Activated T-cell treated with anti-CD3 and anti-CD28 coated beads for 24 hours (primary cell): ENCODE measurements around the gene RAB20.
"Not testable (repeated sequence)": the region's sequence is repeated elsewhere in the genome, so short reads cannot be mapped to it uniquely, and the experiment has no call there.

ENCODE experiments used
- DNase-seq: peaks from one replicate; pipeline ENCODE4 v3.0.0-alpha.2; 2020; ENCODE audit warnings: low read depth

The RAB20 gene

DNA sequence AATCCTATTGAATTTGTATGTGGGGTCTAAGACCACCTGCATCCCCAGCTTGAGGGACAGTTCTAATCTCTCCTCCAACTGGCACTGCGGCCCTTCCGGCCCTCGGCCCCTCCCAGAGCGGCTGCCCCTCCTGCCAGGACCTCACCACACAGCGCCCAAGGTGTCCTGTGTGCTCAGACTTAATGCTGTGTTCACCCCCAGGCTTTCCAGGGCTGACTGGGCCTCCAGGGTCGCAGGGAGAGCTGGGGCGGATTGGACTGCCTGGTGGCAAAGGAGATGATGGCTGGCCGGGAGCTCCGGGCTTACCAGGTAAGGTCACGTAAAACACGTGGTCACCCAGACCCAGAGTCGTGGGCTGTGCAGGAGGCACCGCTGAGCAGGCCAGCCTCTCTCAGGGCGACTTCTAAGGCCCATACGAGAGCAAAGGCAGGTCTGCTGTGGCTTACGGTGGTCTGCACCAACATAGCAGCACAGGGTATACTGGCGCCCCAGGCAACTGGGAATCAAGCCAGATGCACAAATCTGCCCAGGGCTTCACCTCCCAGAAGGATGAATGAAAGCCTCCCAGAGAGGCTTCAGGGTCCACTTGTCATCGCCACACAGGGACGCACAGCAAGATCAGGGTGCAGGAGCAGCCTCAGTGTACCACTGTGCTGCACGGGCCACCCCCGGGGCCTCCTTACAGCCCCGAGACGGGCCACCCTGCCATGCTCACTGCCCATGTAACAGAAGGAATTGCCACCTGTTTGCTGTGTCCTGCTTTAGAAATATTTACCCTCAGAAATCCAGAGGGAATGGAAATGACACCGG, 69.4 kb downstream of the RAB20 start:
- DNase-seq = no peak

DNA sequence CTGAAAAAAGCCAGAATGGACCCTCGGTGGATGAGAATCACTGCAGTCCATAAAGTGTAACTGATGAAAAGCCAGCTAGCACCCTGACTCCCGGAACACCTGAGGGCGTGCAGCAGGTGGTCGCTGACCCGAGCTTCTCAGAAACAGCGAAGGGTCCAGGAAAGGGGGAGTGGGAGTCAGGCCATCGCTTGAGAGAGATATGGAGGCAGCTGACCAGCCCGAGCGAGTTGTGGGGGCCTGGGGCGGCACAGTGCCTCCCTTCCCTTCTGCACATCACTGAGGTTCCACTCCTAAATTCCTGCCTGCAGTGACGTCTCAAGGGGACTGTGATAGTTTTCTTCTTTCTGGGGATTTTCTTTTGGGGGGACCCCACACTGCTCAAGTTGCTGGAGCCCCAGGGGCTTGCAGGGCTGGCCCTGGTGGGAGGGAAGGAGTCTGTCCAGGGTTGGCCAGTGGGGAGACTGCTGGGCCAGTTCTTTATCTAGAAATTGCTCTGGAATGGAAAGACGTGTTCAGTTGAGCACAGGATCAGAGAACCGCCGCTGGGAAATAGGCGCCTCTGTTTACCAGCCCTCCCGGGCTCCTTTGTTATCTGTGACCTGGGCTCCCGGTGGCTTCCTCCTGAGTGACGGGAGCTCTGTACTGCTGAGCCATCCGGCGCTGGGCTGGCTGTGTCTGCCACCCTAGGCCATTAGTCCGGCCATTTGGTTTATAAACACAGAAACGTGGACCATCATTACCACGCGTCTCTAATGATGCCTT, 71.3 kb downstream of the RAB20 start:
- DNase-seq = no peak

DNA sequence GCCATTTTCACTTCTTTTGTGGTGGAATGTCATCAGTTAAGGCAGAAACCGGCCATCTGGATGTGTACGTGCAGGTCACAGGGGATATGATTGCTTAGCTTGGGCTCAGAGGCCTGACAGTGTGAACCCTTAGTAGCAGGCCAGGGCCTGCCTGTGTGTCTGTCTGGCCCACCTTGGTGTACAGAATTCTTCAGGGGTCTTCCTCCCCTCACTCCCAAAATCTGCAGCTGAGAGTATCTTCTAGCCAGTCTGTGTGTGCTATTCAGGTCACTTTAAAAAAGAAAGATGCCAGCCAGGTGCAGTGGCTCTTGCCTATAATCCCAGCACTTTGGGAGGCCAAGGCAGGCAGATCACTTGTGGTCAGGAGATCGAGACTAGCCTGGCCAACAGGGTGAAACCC, 74.6 kb downstream of the RAB20 start:
- DNase-seq = not testable (repeated sequence)

DNA sequence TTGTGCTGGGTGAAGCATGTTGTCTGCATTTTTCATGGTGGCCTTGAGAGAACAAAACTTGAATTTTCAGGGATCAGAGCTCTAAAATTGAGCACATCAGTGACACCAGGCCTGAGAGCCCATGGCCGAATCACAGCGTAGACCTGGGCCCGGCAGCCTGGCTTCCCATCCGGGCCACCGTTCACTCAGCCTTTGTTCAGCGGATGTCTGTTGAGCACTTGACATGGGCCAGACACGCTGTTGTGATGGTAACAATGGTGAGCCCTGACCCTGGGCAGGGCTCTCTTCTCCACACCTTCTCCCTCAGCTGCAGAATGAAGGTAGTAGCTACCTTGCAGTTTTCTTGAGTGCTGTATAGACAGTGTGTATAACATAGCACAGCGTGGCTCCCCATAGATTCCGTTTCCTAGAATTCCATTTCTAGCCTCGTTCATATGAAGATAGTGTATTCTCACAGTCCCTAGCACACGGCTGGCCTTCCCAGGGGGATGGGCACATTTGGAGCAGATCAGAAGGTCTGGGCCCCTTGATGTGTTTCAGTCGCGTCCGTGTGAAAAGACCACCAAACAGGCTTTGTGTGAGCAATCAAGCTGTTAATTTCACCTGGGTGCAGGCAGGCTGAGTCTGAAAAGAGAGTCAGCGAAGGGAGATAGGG, 75.3 kb downstream of the RAB20 start:
- no peak for DNase-seq

DNA sequence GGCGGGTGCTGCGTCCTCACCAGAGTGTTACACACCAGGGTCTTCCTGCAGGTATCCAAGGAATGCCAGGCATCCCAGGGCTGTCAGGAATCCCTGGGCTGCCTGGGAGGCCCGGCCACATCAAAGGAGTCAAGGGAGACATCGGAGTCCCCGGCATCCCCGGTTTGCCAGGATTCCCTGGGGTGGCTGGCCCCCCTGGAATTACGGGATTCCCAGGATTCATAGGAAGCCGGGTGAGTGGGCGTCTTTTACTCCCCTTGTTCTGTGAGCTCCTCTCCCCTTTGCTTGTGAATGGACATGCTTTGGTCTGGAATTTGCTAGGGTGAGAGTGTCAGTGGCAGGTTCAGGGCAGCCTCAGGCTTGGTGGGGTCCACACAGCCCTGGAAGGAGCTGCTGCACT, 75.9 kb downstream of the RAB20 start:
- no peak for DNase-seq

DNA sequence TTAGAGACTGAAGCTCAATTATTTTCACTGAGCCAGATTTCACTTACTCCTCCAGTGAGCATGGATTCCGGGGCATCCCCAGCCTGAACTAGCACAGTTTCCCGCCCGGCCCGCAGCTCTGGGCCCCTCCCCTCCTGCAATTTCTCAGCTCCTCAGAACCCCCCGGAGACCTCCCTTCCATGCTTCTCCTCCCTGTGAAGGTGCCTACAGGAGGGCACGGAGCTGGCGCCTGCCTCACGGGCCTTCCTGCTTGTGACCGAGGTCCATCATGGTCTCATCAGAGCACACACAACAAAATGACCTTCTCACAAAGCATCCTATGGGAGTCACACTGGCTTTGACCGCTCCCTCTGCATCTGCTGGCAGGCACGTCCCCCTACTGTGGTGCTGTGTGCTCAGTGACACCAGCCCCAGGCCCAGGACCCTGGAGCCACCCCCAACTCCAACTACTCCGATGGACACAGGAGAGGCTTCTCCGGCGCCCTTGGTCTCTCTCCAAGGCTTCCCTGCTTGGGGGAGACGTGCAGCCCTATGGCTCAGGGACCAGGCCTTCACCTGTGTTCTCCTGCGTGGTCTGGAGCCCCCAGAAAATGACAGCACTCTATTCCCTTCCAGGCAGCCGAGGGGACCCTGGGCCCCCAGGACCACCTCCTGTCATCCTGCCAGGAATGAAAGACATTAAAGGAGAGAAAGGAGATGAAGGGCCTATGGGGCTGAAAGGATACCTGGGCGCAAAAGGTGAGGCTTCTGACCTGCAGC, 77.1 kb downstream of the RAB20 start:
- DNase-seq = no peak

DNA sequence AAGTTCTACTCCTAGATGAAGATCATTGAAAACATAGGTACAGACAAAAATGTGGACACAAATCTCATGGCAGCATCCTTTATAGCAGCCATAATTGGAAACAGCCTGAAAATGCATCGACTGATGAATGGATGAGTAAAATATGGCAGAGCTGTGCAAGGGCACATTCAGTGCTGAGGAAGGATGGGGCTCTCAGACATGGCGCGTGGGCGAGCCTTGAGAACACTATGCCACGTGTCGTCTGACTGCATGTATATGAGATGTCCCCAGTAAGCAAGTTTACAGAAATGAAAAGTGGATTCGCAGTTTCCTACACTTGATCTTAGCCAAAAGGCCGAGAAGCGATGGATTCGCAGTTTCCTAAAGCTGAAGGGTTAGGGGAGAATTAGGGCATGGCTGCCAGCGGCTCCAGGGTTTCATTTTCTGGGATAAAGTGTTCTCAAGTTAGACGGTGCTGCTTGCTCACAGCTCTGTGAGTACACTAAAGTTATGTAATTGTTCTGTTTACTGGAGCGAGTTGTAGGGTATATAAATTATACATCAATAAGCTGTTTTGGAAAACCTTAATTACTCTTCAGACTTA, 78.0 kb downstream of the RAB20 start:
- DNase-seq = no peak

DNA sequence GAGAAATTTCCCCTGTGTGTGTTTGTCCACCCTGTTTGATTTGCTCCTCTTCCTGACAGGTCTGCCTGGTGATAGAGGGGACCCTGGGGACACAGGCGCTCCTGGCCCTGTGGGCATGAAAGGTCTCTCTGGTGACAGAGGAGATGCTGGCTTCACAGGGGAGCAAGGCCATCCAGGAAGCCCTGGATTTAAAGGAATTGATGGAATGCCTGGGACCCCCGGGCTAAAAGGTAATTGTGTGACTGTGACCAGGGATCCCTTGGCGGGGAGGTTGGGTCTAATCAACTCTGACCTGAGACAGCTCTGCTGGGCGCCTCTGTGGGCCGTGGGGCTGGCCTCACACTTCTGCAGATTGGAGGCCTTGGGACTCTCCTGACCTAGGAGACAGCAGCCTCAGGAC, 81.4 kb downstream of the RAB20 start:
- no peak for DNase-seq

DNA sequence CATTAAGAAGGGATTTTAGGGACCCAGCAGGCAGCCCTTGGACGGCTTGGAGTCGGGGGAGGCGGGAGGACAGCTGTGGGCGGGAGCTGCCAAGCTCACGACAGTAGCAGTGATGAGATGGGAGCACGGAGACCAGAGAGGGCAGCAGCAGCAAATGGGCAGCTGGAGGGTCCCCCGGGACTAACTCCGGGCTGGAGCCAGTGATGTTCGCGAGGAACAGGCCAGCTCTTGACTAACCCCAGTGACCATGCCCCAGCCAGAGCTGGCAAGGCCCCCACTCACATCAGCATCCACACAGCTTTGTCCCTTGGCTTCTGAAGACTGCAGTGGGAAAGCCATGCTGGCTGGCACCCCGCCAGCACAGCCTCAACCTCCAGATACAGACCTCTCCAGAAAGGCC, 81.9 kb downstream of the RAB20 start:
- no peak for DNase-seq

DNA sequence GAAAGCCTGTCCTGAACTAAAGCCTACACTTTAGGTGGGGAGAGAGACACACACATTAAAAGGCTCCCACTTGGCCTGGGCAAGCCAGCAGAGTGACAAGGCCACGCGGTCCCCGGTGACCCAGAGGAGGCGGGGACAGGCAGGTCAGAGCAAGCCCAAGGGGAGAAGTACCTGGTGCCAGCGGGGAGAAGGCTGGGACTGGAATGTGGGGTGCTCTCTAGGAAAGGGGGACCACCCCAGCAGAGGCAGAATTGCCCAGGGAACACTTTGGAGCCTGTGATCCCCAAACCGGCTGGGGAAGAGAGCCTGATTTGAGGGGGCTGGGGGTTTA, 82.3 kb downstream of the RAB20 start:
- DNase-seq = no peak

DNA sequence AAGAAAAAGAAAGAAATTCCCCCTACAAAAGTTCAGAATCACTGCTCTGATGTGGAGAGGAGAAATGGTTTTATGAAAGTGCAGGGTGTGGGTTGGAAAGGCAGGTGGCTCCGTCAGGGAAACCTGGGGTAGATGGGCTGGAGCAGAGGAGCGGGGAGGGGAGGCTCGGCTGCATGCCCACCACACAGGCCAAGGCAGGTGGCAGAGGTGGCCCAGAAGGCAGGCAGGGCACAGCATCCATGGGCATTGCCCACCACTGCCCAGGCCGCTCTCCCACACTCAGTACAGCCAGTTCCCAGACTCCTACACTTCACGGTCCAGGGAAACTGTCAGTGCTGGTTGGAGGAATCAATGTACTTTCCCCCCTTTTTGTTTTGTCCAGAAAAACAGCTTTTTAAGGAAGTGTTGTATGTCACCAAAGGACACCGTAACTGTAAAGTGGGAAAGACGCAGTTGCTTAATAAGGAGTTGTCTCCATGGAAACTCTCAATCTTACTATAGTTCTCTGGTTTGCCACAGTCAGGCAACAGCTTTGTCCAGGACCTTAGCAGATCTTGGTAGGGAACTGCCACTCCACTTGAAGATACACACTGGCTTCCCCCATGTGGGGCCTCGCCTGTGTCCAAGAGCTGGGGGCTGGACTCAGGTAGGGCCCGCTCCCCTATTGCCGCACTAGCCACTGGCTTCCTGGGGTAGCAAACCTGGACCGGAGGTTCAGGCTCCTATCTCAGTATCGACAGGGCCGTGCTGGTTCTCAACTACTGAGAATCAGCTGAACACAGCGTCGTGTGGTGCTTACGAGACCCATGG, 82.9 kb downstream of the RAB20 start:
- no peak for DNase-seq

DNA sequence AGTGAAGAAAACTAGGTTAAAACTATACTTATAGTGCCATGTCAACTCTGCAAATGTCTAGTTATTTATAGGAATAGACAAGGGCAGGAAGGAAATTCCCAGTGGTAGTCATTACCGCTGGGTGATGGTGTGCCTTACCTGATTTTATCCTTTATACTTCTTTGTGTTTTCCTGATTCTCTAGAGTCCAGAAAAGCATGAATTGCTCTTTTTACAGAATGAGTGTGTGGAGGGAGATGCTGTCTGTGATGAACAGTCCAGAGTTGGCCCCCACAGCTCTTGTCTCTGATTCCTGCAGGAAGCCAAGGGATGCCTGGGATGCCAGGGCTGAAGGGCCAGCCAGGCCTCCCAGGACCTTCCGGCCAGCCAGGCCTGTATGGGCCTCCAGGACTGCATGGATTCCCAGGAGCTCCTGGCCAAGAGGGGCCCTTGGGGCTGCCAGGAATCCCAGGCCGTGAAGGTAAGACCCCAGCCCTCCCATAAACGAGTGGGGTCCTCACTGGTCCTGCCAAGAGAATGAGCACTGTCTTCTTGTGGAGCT, 83.7 kb downstream of the RAB20 start:
- DNase-seq = no peak

DNA sequence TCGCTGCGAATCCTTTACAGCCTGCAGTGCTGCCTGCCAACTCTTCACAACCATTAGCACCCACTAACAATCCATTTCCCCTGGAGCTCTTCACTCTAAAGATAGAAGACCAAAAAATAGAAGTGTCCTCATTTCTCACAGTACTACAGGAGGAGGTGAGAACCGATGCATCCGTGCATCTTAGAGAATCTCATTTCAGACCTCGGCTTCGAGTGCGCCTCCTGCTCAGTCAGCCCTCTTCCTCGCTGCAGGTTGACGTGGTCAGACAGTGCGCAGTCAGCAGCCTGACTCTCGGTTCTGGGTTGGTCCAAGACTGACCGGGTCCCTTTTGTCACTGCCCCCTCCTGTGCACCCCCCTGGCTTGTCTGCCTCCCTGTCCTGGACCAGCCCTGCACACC, 85.3 kb downstream of the RAB20 start:
- DNase-seq = no peak

DNA sequence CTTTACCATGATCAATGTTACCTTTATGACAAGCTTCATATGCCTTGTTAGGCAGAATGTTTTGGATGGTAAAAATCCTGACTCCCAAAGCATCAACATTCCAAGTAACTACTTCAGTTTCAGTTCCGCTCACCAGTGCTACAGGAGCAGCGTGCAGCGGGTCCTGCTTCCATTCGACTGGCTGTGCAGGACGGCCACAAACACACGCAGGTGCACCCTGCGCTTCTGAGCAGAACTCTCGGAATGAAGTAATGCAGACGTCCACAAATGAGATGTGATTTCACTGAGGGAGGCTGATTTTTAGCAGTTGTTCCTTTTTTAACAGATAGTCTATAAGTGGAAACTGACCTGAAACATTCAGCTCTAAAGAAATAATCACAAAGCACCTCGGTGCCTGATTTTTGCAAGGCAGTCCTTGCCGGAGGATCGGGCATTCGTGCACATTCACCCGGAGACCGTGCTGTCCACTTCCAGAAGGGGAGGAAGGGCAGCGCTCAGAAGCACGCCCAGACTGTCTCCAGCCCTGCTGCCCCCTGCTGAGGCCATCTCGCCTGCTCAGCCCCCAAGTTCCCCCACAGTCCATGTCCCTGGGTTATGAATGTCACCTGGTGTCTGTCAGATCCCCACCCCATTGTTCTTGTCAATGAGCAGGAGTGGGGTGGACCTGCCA, 85.8 kb downstream of the RAB20 start:
- DNase-seq = no peak

DNA sequence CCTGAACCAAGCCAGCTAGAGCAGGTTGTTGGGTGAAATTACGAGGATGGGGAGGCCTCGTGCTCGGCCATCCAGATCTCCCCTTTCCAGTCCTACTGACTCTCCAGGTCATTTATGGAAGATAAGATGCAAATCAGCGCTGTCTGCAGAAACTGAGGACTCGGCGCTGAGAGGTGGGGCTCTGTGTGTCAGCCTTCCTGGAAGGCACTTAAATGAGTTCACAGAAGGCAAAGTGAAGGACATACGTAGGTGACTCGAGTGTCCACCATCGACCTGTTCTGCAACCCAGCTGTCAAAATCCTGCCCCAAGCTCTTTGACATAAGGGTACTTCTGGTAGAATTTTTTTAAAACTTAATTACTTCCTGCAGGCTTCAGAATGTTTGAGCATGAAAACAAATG, 86.4 kb downstream of the RAB20 start:
- no peak for DNase-seq

DNA sequence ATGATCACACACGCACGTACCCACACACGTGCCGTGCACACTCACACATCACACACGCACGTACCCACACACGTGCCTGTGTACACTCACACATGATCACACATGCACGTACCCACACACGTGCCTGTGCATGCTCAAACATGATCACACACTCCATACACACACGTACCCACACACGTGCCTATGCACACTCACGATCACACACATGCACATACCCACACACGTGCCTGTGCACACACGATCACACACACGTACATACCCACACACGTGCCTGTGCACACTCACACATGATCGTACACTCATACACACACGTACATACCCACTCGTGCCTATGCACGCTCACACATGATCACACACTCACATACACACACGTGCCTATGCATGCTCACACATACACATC, 86.8 kb downstream of the RAB20 start:
- no peak for DNase-seq
